WERI-Rb-1 (cell line): ENCODE measurements around the gene STAG3.
"Not testable (repeated sequence)": the region's sequence is repeated elsewhere in the genome, so short reads cannot be mapped to it uniquely, and the experiment has no call there.

Experiments
- DNase-seq: peaks from one replicate; pipeline ENCODE4 v3.0.0-alpha.2; 2020
- H3K27ac ChIP-seq: fragments of 250-450 bp; sonication (Bioruptor Pico); 2 replicates; pipeline ENCODE4 v1.5.1; 2020; ENCODE audit warnings: mild to moderate bottlenecking, moderate library complexity
- H3K27me3 ChIP-seq: fragments of 250-450 bp; sonication (Bioruptor Pico); 2 replicates; pipeline ENCODE4 v1.5.1; 2021; ENCODE audit warnings: mild to moderate bottlenecking, low read depth, moderate library complexity; ENCODE audit not compliant: insufficient read depth, severe bottlenecking
- H3K36me3 ChIP-seq: fragments of 250-450 bp; sonication (Bioruptor Pico); 2 replicates; pipeline ENCODE4 v1.5.1; 2020; ENCODE audit warnings: mild to moderate bottlenecking, moderate library complexity
- H3K4me3 ChIP-seq: 2 replicates; pipeline ENCODE4 v1.5.1; 2011; ENCODE audit warnings: low read depth, mild to moderate bottlenecking, control low read depth, low read length
- H3K9me3 ChIP-seq: fragments of 250-450 bp; sonication (Bioruptor Pico); 2 replicates; pipeline ENCODE4 v1.5.1; 2021; ENCODE audit warnings: mild to moderate bottlenecking, moderate library complexity; ENCODE audit not compliant: severe bottlenecking
- TF ChIP-seq, protein P1 (sequence below): IDR thresholded peaks from 2 replicates; pipeline ENCODE4 v1.5.1; 2011; ENCODE audit warnings: low read depth, mild to moderate bottlenecking, control low read depth, inconsistent platforms, low read length

Gene STAG3, protein sequence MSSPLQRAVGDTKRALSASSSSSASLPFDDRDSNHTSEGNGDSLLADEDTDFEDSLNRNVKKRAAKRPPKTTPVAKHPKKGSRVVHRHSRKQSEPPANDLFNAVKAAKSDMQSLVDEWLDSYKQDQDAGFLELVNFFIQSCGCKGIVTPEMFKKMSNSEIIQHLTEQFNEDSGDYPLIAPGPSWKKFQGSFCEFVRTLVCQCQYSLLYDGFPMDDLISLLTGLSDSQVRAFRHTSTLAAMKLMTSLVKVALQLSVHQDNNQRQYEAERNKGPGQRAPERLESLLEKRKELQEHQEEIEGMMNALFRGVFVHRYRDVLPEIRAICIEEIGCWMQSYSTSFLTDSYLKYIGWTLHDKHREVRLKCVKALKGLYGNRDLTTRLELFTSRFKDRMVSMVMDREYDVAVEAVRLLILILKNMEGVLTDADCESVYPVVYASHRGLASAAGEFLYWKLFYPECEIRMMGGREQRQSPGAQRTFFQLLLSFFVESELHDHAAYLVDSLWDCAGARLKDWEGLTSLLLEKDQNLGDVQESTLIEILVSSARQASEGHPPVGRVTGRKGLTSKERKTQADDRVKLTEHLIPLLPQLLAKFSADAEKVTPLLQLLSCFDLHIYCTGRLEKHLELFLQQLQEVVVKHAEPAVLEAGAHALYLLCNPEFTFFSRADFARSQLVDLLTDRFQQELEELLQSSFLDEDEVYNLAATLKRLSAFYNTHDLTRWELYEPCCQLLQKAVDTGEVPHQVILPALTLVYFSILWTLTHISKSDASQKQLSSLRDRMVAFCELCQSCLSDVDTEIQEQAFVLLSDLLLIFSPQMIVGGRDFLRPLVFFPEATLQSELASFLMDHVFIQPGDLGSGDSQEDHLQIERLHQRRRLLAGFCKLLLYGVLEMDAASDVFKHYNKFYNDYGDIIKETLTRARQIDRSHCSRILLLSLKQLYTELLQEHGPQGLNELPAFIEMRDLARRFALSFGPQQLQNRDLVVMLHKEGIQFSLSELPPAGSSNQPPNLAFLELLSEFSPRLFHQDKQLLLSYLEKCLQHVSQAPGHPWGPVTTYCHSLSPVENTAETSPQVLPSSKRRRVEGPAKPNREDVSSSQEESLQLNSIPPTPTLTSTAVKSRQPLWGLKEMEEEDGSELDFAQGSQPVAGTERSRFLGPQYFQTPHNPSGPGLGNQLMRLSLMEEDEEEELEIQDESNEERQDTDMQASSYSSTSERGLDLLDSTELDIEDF

GRCh38 chr7:100177045-100178001, at the start of gene STAG3, which contains the start of gene GPC2:
Gene STAG3, plus strand, starts transcription at chr7:100177918. Its CDS starts 2,639 bp downstream, at chr7:100180557.
Gene GPC2, minus strand, starts transcription at chr7:100177381. Its CDS starts 182 bp downstream, at chr7:100177199.
- TF ChIP-seq, protein P1, sequence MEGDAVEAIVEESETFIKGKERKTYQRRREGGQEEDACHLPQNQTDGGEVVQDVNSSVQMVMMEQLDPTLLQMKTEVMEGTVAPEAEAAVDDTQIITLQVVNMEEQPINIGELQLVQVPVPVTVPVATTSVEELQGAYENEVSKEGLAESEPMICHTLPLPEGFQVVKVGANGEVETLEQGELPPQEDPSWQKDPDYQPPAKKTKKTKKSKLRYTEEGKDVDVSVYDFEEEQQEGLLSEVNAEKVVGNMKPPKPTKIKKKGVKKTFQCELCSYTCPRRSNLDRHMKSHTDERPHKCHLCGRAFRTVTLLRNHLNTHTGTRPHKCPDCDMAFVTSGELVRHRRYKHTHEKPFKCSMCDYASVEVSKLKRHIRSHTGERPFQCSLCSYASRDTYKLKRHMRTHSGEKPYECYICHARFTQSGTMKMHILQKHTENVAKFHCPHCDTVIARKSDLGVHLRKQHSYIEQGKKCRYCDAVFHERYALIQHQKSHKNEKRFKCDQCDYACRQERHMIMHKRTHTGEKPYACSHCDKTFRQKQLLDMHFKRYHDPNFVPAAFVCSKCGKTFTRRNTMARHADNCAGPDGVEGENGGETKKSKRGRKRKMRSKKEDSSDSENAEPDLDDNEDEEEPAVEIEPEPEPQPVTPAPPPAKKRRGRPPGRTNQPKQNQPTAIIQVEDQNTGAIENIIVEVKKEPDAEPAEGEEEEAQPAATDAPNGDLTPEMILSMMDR, result no peak
- Histone ChIP-seq H3K9me3 (peaks cover 3% of the 10 kb centered on the region), H3K27ac (peak within 1 kb of the TSS; percentile 93), H3K36me3 (peaks cover 28% of the 10 kb centered on the region), H3K27me3 (no peaks in the 10 kb centered on the region), H3K4me3 (peak within 1 kb of the TSS; percentile 91)
- peak; percentile 98 for DNase-seq

GRCh38 chr7:100128637-100128963, 49.1 kb upstream of the STAG3 start:
- TF ChIP-seq, protein P1, result no peak
- H3K27me3 ChIP-seq, result no peaks in the 10 kb centered on the region
- H3K27ac ChIP-seq, result no peak overlapping the region
- DNase-seq, result no peak
- no peaks in the 10 kb centered on the region for H3K9me3 ChIP-seq
- no peak overlapping the region for H3K4me3 ChIP-seq
- peaks cover 8% of the 10 kb centered on the region; the same call in 1 of the 2 replicates for H3K36me3 ChIP-seq

DNA sequence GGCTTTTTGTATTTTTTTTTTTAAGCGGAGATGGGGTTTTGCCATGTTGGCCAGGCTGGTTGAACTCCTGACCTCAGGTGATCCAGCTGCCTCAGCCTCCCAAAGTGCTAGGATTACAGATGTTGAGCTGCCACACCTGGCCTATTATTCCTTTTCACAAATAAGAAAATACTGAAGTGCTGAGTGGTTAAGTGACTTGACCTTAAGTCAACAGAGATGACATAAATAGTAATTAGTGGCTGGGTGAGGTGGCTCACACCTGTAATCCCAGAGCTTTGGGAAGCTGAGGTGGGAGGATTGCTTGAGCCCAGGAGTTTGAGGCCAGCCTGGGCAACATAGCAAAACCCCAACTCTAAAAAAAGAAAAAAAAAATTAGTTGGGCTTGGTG, 47.5 kb upstream of the STAG3 start:
- DNase-seq, H3K9me3 ChIP-seq, H3K27me3 ChIP-seq, H3K36me3 ChIP-seq, H3K27ac ChIP-seq, H3K4me3 ChIP-seq: not testable (repeated sequence)

- DNase-seq, result peak; percentile 89
- no peaks in the 10 kb centered on the region for H3K36me3 ChIP-seq
- no peak overlapping the region for H3K27ac ChIP-seq
- H3K27me3 ChIP-seq, result no peaks in the 10 kb centered on the region
- no peaks in the 10 kb centered on the region for H3K9me3 ChIP-seq
- H3K4me3 ChIP-seq, result no peak overlapping the region
- TF ChIP-seq, protein P1, result peak; percentile 81
Observed at GRCh38 chr7:100130608-100131453, 46.9 kb upstream of the STAG3 start.

DNA sequence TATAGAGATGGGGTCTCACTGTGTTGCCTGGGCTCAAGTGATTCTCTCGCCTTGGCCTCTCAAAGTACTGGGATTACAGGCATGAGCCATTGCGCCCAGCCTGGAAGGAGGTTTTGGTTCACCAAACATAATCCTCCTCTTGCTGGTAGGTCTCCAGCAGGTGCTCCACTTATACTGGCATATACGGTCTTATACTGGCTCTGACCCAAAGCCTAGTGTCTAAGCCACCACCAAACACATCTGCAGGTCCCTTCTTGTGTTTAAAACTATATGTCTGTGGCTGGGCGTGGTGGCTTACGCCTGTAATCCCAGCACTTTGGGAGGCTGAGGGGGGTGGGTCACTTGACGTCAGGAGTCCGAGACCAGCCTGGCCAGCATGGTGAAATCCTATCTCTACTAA, 45.6 kb upstream of the STAG3 start:
- Histone ChIP-seq H3K9me3 (no peaks in the 10 kb centered on the region), H3K27me3 (no peaks in the 10 kb centered on the region), H3K36me3 (no peaks in the 10 kb centered on the region), H3K27ac (no peak overlapping the region), H3K4me3 (no peak overlapping the region)
- TF ChIP-seq, protein P1, result no peak
- no peak for DNase-seq
